Left cardiac atrium (tissue), 4 donors: ENCODE measurements around the gene RPL18. TPM values are rescaled to one million over a fixed set of nuclear protein-coding genes. Genes with fewer than 3 reads are reported as not detected.

ENCODE experiments used
- ATAC-seq, 2 donors: fragments of 200-7000 bp; cut with Tn5 transposase; one replicate each; pipeline ENCODE4 v1.9.1; 2020; ENCODE audit warnings: mild to moderate bottlenecking in 2 of 2, moderate library complexity in 2 of 2
- DNase-seq: peaks from one replicate; pipeline ENCODE4 v3.0.0-alpha.2; 2020
- intact Hi-C, 2 donors: fragments of 100-400 bp; cut with DNase I; formaldehyde crosslinking; loops; one replicate each; pipeline versions ENCODE4 v1.14.1 to v1.15.1; 2022 to 2023
- total RNA-seq, 2 donors: library from RNA; stranded (reverse); fragmentation: NEBNext Ultra II Directional; extraction: Animal tissue kit (Norgen Biotek cat#: 25700); gene quantifications; one replicate each; pipeline ENCODE4 v1.2.1, GENCODE V29; 2021
- donor health status: DM: no; HTN: yes; CAD: no.
- donor health status: DM: no; HTN: yes; CAD: no; lungs with severe emphysema.
- donor health status: DM: yes; HTN: yes; CAD: no.
- donor health status: Dilated cardiomyopathy.

Gene RPL18
- total RNA-seq, 2 donors from 2014 or later, result 674 to 678 TPM

DNA sequence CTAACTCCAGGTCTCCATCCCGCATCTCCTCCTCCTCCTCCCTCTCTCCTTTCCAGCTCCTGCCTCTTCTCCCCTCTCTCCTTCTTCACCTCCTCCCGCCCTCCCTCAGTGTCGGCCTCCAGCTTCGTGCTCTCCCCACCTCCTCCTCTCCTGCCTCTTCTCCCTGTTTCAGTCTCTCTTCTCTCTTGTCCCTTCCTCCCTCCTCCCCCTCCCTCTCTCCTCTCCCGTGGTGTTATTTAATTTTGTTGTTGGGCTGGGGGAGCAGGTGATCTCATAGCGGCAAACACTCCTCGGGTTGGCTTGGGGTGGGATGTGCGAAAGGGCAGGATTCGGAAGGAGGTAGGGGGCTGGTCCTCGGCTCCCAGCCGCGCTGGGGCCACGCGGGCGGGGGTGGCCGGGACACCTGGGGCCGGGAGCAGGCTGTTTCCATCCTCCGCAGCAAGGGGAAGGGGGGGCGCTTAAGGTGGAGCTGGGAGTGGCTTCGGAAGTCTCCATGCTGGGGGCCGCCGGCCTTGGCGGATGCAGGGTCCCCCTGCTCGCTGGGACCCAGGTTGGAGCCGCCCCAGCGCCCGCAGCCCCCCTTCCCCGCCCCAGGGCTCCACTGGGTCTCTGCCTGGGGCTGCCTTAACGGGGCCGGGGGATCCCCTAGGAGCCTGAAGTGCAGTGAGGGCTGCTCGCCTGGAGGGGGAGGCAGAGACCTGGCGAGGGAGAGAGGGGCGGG is 27.2 kb upstream of the RPL18 start, which contains the start of gene CA11:
CA11 (minus strand) TSS at position 187 of the 721 bp plus-strand sequence. CDS start 555 bp downstream, outside the sequence.
- intact Hi-C loops, result loop anchor here in 1 of 2 donors (10.0 kb wide), 1 partner anchor 199 kb away; no protein-coding TSS in a partner anchor
- ATAC-seq, result peak; percentile 94
- peak; percentile 89 for DNase-seq

DNA sequence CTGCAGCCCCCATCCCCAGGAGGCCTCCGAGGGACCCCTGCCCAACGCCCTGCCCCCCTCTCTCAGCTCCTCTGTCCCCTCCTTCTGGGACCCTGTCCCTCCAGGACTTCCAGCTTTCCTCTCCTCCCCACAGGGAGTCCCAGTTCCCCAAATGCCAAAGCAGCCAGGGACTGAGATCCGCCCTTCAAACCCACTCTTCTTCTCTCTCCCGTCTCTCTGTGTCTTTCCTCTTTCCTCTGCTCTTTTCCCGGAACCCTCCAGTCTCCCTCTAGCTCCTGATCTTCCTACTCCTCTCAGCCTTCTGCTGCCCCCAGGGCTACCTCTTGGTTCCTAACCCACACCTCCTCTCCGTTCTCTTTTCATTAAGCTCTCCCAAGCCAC is 26.6 kb upstream of the RPL18 start:
- DNase-seq (no peak), ATAC-seq (peak; percentile 8 to 9)
- intact Hi-C loops, result loop anchor here in 1 of 2 donors (10.0 kb wide), 1 partner anchor 199 kb away; no protein-coding TSS in a partner anchor

DNA sequence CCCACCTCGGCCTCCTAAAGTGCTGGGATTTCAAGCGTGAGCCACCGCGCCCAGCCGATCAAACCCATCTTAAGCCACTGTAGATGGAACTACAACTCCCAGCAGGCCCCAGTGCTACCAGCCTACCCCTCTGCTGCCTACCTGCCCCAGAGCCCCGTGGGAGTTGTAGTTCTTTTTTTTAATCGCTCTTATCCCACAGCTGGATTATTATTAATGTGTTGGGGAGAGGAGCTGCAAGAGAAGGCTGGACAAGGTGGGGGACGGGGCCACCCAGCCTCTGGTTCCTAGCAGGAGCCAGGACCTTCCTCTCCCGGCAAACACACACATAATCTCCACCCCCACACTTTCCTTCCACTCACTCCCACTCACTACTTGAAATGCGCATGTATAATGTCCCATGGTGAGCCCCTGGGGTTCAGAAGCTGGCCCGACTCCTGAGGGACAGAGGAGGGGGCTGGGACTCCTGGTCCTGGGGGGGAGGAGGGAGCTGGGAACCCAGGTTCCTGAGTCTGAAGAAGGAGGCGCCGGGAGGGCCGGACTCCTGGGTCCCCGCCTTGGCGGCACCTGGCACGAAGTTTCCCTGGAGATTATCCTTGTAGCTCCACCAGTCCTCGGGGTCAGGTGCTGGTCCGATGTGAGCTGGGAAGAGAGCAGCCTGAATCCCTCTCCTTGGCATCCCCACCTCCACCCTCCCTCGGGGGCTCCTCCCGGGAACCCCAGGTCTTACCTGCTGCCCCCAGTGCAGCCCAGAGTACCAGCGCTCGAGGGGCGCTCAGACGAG is 26.1 kb upstream of the RPL18 start:
- DNase-seq, result peak; percentile 82
- peak; percentile 75 to 81 for ATAC-seq
- intact Hi-C loops, result loop anchor here in 1 of 2 donors (10.0 kb wide), 1 partner anchor 200 kb away; no protein-coding TSS in a partner anchor

DNA sequence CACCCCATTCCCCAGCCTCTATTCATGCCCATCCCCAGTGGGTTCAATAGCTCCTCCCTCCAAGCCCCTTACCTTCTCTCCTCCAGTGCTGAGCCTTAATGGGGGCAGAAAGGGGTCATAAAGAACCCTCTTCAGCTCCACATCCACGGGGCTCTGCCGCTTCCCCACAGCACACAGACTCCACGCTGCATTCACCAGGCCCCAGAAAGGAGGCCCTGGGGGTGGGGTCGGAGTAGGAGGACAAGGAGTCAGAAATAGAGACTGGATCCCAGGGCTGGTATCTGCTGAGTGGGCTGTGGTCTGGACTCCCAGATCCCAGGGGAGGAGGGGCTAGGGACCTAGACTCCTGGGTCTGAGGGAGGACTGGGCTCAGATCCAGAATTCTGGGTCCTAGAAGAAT is 25.4 kb upstream of the RPL18 start:
- DNase-seq, result no peak
- intact Hi-C loops, result loop anchor here in 1 of 2 donors (10.0 kb wide), 1 partner anchor 200 kb away; no protein-coding TSS in a partner anchor

DNA sequence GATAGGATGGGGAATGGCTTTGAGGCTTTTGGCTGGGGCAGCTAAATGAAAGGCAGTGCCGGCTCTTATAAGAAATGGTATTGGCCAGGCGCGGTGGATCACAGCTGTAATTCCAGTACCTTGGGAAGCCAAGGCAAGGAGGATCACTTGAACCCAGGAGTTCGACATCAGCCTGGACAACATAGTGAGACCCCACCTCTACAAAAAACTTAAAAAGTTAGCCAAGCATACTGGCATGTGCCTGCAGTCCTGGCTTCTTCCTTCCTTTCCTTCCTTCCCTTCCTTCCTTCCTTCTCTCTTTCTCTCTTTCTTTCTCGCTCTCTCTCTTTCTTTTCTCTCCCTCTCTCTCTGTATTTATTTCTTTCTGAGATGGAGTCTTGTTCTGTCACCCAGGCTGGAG is 23.9 kb upstream of the RPL18 start:
- DNase-seq (no peak), ATAC-seq (no peak)
- intact Hi-C loops, result loop anchor here in 1 of 2 donors (10.0 kb wide), 1 partner anchor 202 kb away; no protein-coding TSS in a partner anchor

More for the DNA sequence above, 25.4 kb upstream of the RPL18 start:
- no peak for ATAC-seq

DNA sequence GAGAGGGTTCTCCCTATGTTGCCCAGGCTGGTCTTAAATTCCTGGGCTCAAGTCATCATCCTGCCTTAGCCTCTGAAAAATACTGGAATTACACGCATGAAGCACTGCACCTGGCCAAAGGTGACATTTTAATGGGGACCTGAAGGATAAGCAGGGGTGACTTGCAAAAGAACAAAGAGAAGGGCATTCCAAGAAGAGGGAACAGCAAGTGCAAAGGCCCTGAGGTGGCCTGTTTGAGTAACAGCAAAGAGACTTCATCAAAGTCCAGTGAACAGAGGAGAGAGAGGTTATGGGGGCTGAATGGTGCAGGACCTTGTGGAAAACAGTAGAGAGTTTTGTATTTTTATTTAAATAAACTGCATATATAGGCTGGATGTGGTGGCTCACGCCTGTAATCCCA is 22.9 kb upstream of the RPL18 start:
- no peak for ATAC-seq
- DNase-seq, result no peak
- intact Hi-C loops, result loop anchor here in 1 of 2 donors (10.0 kb wide), 1 partner anchor 203 kb away; no protein-coding TSS in a partner anchor

DNA sequence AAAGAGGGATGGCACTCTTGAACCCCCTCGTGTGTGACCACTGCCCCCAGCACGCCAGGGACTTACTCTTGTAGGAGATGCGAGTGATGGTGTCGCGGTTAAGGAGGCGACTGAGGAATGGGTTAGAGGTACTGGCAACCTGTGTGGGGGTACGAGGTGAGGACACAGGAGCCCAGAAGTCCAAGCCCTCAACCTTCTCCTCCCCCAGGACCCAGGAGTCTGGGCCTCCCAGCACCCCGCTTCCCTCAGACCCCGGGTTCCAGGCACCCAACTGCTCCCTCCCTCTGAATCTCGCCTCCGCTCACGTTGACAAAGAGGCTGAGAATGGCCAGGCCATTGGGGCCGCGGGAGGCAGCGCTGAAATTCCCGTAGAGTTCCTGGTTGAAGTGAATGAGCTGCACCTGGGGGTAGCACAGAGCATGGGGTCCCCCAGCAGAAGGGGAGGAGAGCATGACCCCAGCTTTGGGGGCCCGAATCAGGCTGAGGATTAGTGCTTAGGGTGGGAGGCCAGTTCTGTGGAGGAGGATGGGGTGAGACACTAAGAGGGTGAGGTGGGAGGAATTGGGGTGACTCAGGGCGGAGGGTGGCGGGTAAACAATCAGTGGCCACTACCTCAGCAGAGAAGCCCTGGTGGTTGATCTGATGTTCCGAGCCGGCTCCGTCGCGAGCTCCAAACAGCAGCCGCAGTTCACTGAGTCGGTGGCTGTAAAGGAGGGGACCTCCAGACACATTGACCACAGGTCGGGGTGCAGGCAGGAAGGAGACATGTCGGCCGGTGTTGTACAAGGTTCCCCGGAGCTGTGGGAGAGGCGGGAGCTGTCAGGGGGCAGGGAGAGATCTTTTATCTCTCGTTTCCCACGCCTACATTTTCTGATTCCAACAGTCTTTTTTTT is 20.8 kb upstream of the RPL18 start:
- intact Hi-C loops, result loop anchor here in 1 of 2 donors (10.0 kb wide), 1 partner anchor 205 kb away; no protein-coding TSS in a partner anchor
- ATAC-seq, result no peak
- no peak for DNase-seq

DNA sequence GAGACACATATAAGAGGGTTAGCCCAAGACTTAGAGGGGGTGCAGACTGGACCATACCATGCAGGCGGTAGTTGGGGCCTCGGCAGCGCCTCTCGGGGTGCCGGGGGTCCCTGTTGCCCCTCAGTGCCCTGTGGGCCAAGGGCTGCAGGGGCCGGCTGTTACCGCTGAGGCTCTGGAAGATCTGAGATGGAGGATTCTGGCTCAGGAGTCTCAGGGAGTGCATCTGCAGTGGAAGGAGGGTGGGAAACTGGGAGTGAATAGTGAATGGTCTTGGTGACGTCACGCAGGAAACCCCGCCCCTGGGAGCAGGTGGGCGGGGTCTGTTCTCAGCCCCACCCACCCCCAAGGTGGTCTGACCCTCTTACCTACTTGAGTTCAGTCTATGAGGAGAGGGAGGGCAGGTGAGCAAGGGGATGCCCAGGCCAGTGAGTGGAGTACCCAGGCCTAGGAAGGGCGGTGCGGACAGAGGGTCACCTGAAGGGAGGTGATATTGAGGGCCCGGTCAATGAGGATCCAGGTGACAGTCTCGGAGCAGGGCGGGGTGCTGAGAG is 19.9 kb upstream of the RPL18 start:
- intact Hi-C loops, result no loop called here
- DNase-seq (no peak), ATAC-seq (no peak)

DNA sequence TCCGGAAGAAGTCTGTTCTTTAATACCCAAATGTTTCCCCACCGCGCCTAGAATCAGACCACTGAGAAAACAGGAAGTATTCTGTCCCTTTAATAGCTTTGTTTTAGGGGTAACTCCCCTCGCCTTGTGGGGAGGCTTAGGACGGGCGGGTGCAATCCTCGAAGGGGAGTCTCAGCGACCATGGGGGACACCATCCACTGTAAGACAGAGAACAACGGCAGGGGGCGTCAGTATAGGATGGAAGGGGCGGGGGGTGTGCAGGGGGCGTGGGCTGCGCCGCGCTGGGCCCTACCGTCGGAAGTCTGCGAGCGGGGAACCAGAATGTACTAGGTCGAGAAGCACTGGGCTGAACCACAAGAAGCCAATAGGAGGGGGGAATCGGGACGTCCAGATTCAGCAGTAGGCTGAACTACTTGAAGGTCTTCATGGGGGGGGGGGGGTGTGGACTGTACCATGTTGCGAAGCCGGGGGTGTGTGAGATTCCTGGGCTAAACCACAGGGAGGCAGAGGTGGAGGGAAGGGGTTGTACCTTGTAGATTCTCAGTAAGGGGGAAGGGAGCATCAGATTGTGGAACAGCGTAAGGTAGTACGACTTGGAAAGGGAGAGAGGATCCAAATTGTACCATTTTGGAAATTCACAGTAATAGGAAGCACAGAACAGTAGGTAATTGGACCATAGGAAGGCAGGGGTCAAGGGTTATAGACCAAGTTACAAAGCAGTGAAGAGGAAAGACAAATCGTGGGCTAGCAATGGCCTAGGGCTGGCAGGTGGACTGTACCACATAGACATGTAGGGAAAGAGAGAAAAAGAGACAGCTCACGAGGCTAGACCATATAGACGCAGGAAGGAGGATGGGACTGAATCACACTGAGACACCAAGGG is 19.2 kb upstream of the RPL18 start:
- intact Hi-C loops, result no loop called here
- DNase-seq (peak; percentile 86), ATAC-seq (peak; percentile 48 to 51)

DNA sequence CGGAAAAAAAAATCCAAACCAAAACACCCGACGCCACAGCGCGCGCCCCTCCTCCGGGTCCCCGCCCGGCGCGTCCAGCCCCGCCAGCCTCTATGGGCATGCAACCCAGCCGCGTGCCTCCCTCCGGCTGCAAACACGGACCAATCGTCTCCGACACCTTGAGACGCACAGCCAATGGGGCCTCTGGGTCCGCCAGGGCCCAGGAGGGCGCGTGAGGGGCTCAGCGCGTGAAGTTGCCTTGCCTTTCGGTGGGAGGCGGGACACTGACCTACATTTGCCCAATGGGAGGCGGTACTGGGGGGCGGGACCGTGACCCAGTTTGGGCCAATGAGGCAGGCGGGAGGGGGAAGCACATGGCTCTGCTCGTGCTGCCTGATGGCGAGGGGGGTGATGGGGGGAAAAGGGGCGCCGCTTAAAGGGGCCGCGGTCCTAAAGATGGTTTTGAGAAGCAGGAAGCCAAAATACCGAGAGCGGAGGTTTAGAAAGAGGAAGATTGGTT is 18.5 kb upstream of the RPL18 start:
- intact Hi-C loops, result no loop called here
- DNase-seq (peak; percentile 99), ATAC-seq (peak; percentile 80 to 87)

DNA sequence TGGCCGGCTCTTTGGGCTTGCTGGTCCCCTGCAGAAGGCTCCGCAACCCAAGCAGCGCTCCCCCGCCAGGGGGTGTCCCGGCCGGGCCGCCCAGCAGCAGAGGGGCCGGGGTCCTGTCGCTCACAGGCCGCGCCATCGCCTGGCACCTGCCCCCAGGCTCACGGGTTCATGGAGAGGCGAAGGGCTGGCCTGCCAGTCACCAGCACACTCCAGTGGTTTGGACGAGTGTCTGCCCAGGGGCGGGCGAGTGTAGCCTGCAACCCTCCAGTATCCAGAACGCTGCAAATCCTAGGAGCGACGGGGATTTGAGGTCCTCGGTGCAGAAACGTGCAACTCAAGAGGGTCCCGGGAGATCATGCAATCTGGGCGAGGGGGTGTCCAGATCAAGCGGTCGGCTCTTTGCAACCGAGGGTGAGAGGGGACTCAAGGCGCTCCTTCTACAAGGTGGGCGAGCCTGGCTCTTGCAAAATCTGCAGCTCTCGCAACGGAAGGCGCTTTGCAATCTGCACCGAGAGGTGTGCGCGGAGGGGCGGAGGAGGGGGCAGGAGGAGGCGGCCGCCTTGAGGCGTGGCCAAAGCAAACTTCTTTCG is 18.0 kb upstream of the RPL18 start, which contains the start of gene DBP:
DBP (minus strand) TSS at position 521 of the 590 bp plus-strand sequence; CDS start at position 136, 385 bp downstream.
- intact Hi-C loops, result no loop called here
- peak in 1 of 2 donors; percentile 2 for ATAC-seq
- DNase-seq, result peak; percentile 53

DNA sequence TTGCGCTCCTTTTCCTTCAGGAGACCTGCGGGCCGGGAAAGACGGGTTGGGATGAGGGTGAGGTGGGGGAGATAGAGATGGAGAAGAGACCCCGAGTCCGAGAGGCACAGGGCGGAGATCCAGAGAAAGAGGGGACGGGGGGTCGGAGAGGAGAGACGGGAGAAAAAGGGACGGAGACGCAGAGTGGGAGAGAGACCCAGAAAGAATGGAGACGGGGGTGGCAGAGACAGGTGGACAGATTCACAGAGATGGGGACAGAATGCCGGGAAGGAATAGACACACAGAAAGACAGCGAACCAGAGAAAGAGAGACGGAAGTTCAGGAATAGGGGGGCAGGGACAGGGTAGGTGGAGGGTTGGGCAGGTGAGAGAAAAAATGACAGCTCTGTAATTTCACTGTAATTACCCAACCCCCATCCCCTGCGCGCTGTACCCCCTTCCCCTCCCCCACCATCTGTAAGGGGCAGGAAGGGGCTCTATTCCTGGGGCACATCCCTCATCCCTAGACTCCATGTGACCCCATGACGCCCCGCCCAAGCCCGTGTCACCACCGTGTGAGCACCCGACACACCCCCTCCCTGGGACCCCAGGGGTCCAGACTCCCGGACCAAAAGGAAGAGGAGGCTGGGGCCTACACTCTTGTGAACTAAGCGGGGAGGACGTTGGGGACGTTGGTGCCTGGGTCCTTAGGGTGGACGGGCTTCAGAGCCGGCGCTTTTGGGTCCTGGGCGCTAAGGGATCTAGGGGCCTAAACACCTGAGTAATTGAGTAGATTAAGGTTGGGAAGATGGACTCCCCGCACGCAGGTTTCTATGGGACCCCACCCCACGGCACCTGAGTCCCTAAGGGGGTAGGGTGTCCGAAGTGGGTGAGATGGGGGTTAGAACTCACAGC is 17.2 kb upstream of the RPL18 start:
- intact Hi-C loops, result no loop called here
- ATAC-seq, result no peak
- DNase-seq, result peak; percentile 50

DNA sequence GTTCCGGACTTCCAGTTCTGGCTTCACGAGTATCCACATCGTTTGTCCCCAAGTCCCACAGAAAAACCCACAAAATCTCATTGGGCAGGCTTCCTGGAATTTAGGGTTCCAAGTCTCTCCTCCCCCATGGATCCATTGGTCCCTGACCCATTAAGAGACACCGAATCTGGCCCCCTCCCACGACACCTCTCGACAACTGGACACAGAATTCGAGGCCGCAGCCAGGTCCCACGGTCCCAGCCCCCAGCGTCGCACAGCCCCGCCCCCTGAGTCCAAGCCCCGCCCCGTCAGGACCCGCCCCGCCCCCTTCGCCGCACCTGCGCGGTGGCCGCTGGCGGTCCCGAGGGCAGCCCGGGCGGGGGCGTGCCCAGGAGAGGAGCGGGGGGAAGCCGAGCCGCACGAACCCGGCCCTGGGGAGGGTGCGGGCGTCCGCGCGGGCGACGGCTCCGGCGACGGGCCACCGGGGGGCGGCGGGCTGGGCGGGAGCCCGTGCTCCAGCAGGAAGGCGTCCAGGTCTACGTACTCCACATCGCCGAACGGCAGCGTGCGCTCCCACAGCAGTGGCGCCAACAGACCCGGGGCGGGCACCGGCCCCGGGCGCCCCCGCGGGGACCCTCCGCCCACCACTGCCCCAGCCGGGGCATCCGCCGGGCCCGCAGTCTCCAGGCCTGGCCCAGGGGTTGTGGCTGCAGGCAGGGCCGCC is 16.4 kb upstream of the RPL18 start:
- peak; percentile 48 to 60 for ATAC-seq
- DNase-seq, result peak; percentile 73
- intact Hi-C loops, result no loop called here

DNA sequence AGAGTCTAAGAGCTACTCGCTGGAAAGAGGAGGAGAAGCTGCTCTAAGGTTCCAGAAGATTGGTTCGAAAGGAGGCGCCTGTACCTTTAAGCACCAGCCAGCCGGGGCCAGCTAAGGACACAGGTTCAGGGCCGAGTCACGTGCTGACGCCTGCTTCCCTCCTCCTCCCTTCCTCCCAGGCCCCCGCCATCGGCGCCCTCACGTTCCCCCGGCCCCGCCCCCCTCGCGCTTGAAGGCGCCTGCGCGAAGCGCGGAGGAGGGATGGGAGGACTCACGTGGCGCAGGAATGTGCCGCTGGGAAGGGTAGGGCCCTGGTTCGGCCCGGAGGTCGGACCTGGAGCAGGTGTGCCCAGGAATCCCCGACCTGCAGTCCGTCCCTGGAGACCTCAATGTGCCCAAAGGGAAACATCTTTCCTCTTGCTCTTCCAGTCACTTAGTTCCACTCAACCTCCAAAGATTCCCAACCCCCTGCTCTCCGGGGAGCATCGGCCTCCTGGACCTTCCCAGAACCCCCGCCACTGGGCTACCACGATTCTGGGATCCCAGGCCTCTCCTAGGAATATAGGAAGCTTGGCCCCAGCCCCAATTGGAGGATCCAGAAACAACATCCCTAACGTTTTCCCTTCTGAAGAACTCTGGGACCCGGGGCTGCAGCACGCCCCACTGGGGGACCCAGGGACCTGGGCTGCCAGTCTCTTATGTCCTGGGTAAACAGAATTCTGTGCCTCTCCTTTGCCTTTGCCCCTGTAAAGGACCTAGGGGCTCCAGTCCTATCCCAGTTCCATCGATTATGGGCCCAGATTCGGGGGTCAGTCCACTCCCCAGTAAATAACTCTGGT is 15.7 kb upstream of the RPL18 start:
- ATAC-seq (peak; percentile 55 to 57), DNase-seq (peak; percentile 97)
- intact Hi-C loops, result no loop called here

DNA sequence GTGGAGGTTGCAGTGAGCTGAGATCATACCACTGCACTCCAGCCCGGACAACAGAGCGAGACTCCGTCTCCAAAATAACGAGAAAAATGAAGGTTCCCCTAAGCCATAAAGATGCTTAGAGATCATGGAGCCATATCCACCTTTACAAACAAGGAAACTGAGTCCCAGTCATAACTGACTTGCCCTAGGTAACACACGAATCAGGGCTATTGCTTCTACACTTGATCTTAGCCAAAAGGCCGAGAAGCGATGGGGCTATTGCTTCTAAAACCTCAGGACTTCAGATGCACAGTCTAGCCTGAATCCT is 15.0 kb upstream of the RPL18 start:
- ATAC-seq (no peak), DNase-seq (no peak)
- intact Hi-C loops, result no loop called here
